A549 (cell line): Measurements from ENCODE around the gene MAP3K2.

Experiments used
- BCL3 ChIP-seq: fragments of >200 bp; sonication (Bioruptor Twin); formaldehyde crosslinking; IDR thresholded peaks from 3 replicates; pipeline ENCODE4 v1.6.1; 2016
- CTCF ChIP-seq: fragments of >200 bp; sonication (Bioruptor Twin); formaldehyde crosslinking; IDR thresholded peaks from 3 replicates; pipeline ENCODE4 v1.5.1; 2016
- EP300 ChIP-seq, 2 experiments: fragments of >200 bp; sonication (Bioruptor Twin); formaldehyde crosslinking; IDR thresholded peaks; 2 replicates in 1 of 2; 3 replicates in 1 of 2; pipeline ENCODE4 v1.6.1; 2016 to 2017
- JUNB ChIP-seq: fragments of >200 bp; sonication (Bioruptor Twin); formaldehyde crosslinking; IDR thresholded peaks from 2 replicates; pipeline ENCODE4 v1.6.1; 2016
- MAFK ChIP-seq: fragments of 450-650 bp; IDR thresholded peaks from 2 replicates; pipeline ENCODE4 v1.6.1; 2014; ENCODE audit not compliant: partially characterized antibody
- NR3C1 ChIP-seq: fragments of >200 bp; sonication (Bioruptor Twin); formaldehyde crosslinking; IDR thresholded peaks from 3 replicates; pipeline ENCODE4 v1.6.1; 2017
- POLR2A ChIP-seq: IDR thresholded peaks from 2 replicates; pipeline ENCODE4 v1.6.1; 2012; ENCODE audit warnings: mild to moderate bottlenecking, low read length
- RAD21 ChIP-seq, 2 experiments: fragments of >200 bp in 1 of 2; sonication (Bioruptor Twin) in 1 of 2; formaldehyde crosslinking in 1 of 2; IDR thresholded peaks in 1 of 2; conservative IDR thresholded peaks in 1 of 2; 2 replicates in 1 of 2; 3 replicates in 1 of 2; pipeline ENCODE4 v1.6.1; 2012 to 2018; ENCODE audit warnings: inconsistent platforms in 1 of 2
- RCOR1 ChIP-seq: fragments of 150-350 bp; IDR thresholded peaks from 2 replicates; pipeline ENCODE4 v1.6.1; 2014; ENCODE audit warnings: antibody characterized with exemption, low read length, low read depth
- REST ChIP-seq: fragments of 200-600 bp; sonication (generic); IDR thresholded peaks from 2 replicates; pipeline ENCODE4 v1.6.1; 2016; ENCODE audit warnings: antibody characterized with exemption, mild to moderate bottlenecking, moderate library complexity
- SMC3 ChIP-seq: fragments of >200 bp; sonication (Bioruptor Twin); formaldehyde crosslinking; IDR thresholded peaks from 3 replicates; pipeline ENCODE4 v1.6.1; 2018; ENCODE audit warnings: inconsistent platforms
- ZC3H11A ChIP-seq: fragments of 450-650 bp; IDR thresholded peaks from 2 replicates; pipeline ENCODE4 v1.6.1; 2014; ENCODE audit warnings: antibody characterized with exemption, mild to moderate bottlenecking

- TF ChIP-seq POLR2A (no peak), CTCF (no peak), JUNB (no peak), ZC3H11A (no peak), EP300 (IDR thresholded peaks at IDR 0.05) (no peak), REST (no peak), RAD21 (conservative IDR thresholded peaks at IDR 0.05 in 1 of 2, IDR thresholded peaks at IDR 0.05 in 1 of 2) (no peak), MAFK (no peak), BCL3 (no peak), NR3C1 (no peak), SMC3 (no peak), RCOR1 (no peak)
Measured at GRCh38 chr2:127400533-127400896, 12.7 kb upstream of the MAP3K2 start.
